HepG2 (cell line): ENCODE measurements around the gene ATOH8. TPM values are rescaled to one million over a fixed set of nuclear protein-coding genes. Genes with fewer than 3 reads are reported as not detected.

Experiments
- ATAC-seq: fragments of 200-7000 bp; cut with Tn5 transposase; 3 replicates; pipeline ENCODE4 v1.9.1; 2020; ENCODE audit warnings: mild to moderate bottlenecking, moderate library complexity
- Bru-seq: library from RNA; stranded (reverse); fragments of 400-500 nt; gene quantifications from one replicate; lab custom pipeline; 2021; lab: Mats Ljungman, UMichigan
- BruChase-seq, 2 experiments: library from RNA; stranded (reverse); fragments of 400-500 nt; gene quantifications; one replicate each; lab custom pipeline; 2021; lab: Mats Ljungman, UMichigan
- BruUV-seq: library from RNA; stranded (reverse); fragments of 400-500 nt; replicated peaks from 2 replicates; lab custom pipeline; 2021; lab: Mats Ljungman, UMichigan
- CTCF ChIA-PET: fragments of 300-600 bp; formaldehyde crosslinking; extraction: SDS; loops from one replicate; lab custom pipeline; 2021; ENCODE audit warnings: low total read pairs, inconsistent platforms, low intra/inter-chr PET ratio; lab: Yijun Ruan, JAX
- POLR2A ChIA-PET: fragments of 350-600 bp; sonication (Branson Sonifier 250); formaldehyde crosslinking; loops from one replicate; lab custom pipeline; 2020; ENCODE audit warnings: antibody characterized with exemption, inconsistent platforms; lab: Yijun Ruan, JAX
- DNase-seq: peaks from one replicate; pipeline ENCODE4 v3.0.0-alpha.2; 2015; ENCODE audit warnings: low spot score
- FAIRE-seq: peaks from 3 replicates; lab custom pipeline; 2011; peaks lifted over from hg19 to GRCh38; lab: Jason Lieb, UNC
- H2AFZ ChIP-seq: one replicate; pipeline ENCODE4 v1.6.1; 2011; ENCODE audit warnings: low read length, inconsistent platforms
- H3K27ac ChIP-seq: fragments of 300-600 bp; 3 replicates; pipeline ENCODE4 v1.8.0; 2011; ENCODE audit warnings: mixed run types, mild to moderate bottlenecking, mixed read lengths, low read length, inconsistent platforms; ENCODE audit not compliant: insufficient read depth; ENCODE audit errors: extremely low read length
- H3K27me3 ChIP-seq, 2 experiments: fragments of 200-600 bp in 1 of 2; 2 replicates in 1 of 2; 3 replicates in 1 of 2; pipeline versions ENCODE4 v1.6.0 to v1.8.0; 2011; ENCODE audit warnings: low read length in 2 of 2, mild to moderate bottlenecking in 2 of 2, moderate library complexity in 2 of 2, inconsistent platforms in 1 of 2; ENCODE audit not compliant: insufficient read depth in 2 of 2, control insufficient read depth in 1 of 2
- H3K36me3 ChIP-seq, 2 experiments: fragments of 200-600 bp in 1 of 2; replicated peaks in 1 of 2; 2 replicates in 1 of 2; 3 replicates in 1 of 2; pipeline versions ENCODE4 v1.5.1 to v1.8.0; 2011; ENCODE audit warnings: low read length in 2 of 2, inconsistent platforms in 1 of 2; ENCODE audit not compliant: insufficient read depth in 2 of 2, control insufficient read depth in 1 of 2
- H3K4me1 ChIP-seq: 2 replicates; pipeline ENCODE4 v1.5.1; 2012; ENCODE audit warnings: low read length, inconsistent platforms; ENCODE audit not compliant: insufficient read depth
- H3K4me2 ChIP-seq: 2 replicates; pipeline ENCODE4 v1.6.0; 2011; ENCODE audit warnings: low read depth, low read length, inconsistent platforms
- H3K4me3 ChIP-seq, 3 experiments: fragments of 200-600 bp in 1 of 3; sonication (generic), shearing (Covaris generic) in 1 of 3; replicated peaks in 1 of 3; 2 replicates each; pipeline ENCODE4 v1.5.1; 2011 to 2016; ENCODE audit warnings: low read length in 3 of 3, inconsistent platforms in 2 of 3, low read depth in 2 of 3, mild to moderate bottlenecking in 2 of 3, control low read depth in 1 of 3, mixed read lengths in 1 of 3; ENCODE audit not compliant: insufficient read depth in 1 of 3
- H3K79me2 ChIP-seq: one replicate; pipeline ENCODE4 v1.6.1; 2011; ENCODE audit warnings: low read length, inconsistent platforms; ENCODE audit not compliant: insufficient read depth
- H3K9ac ChIP-seq: 2 replicates; pipeline ENCODE4 v1.6.0; 2011; ENCODE audit warnings: mild to moderate bottlenecking, low read depth, low read length, inconsistent platforms; ENCODE audit not compliant: insufficient read depth
- H3K9me3 ChIP-seq: 2 replicates; pipeline ENCODE4 v1.5.1; 2012; ENCODE audit warnings: mild to moderate bottlenecking, low read length
- H4K20me1 ChIP-seq: 2 replicates; pipeline ENCODE4 v1.6.0; 2011; ENCODE audit warnings: inconsistent platforms, mild to moderate bottlenecking, low read length, moderate library complexity; ENCODE audit not compliant: insufficient read depth
- ATM ChIP-seq: fragments of 450-650 bp; IDR thresholded peaks from 2 replicates; pipeline ENCODE4 v1.7.1; 2017; ENCODE audit warnings: mild to moderate bottlenecking, borderline replicate concordance
- FOXA1 ChIP-seq, 2 experiments: fragments of 450-650 bp in 1 of 2; sonication (generic) in 1 of 2; formaldehyde crosslinking in 1 of 2; IDR thresholded peaks; 2 replicates each; pipeline versions ENCODE4 v1.4.0 to v1.6.1; 2016 to 2020; ENCODE audit warnings: missing genetic modification reagents in 1 of 2
- GABPA ChIP-seq, 2 experiments: IDR thresholded peaks; 2 replicates each; pipeline ENCODE4 v1.6.1; 2011 to 2016; ENCODE audit warnings: low read depth in 2 of 2, low read length in 1 of 2, missing biosample characterization in 1 of 2, missing genetic modification characterization in 1 of 2
- HOXA7 ChIP-seq: sonication (generic); formaldehyde crosslinking; IDR thresholded peaks from 2 replicates; pipeline ENCODE4 v1.8.1; 2022; ENCODE audit warnings: mild to moderate bottlenecking, missing genetic modification reagents, moderate library complexity
- MYPOP ChIP-seq: sonication (generic); formaldehyde crosslinking; IDR thresholded peaks from 2 replicates; pipeline ENCODE4 v1.8.1; 2023; ENCODE audit warnings: mild to moderate bottlenecking, moderate library complexity, missing genetic modification reagents
- POLR2AphosphoS2 ChIP-seq: IDR thresholded peaks from 2 replicates; pipeline ENCODE4 v1.6.1; 2011; ENCODE audit warnings: low read depth, low read length, improper control_type of control experiment
- ZNF143 ChIP-seq: sonication (generic); formaldehyde crosslinking; IDR thresholded peaks from 2 replicates; pipeline ENCODE4 v1.4.0; 2020; ENCODE audit warnings: missing genetic modification reagents
- ZNF317 ChIP-seq: sonication (generic); formaldehyde crosslinking; IDR thresholded peaks from 2 replicates; pipeline ENCODE4 v1.5.0; 2020; ENCODE audit warnings: mild to moderate bottlenecking, missing genetic modification reagents
- ZNF629 ChIP-seq: sonication (generic); formaldehyde crosslinking; conservative IDR thresholded peaks from 2 replicates; pipeline ENCODE4 v1.5.0; 2020; ENCODE audit warnings: missing genetic modification reagents
- ZNF660 ChIP-seq: sonication (generic); formaldehyde crosslinking; IDR thresholded peaks from 2 replicates; pipeline ENCODE4 v1.5.1; 2020; ENCODE audit warnings: mild to moderate bottlenecking, low read depth, missing genetic modification reagents, borderline replicate concordance
- WGBS: methylation state at CpG from one replicate; pipeline ENCODE4 v1.1.6; 2017; ENCODE audit warnings: low lambda C conversion rate; 5-methylcytosine and 5-hydroxymethylcytosine counted together
- in situ Hi-C: cut with HindIII; loops from 2 replicates; pipeline ENCODE4 v1.10.0; 2017; ENCODE audit warnings: low pct_unique_long_range_greater_than_20kb; ENCODE audit not compliant: extremely low pct_ligation_motif_present
- intact Hi-C: fragments of 100-400 bp; cut with micrococcal nuclease; formaldehyde crosslinking; loops from one replicate; pipeline ENCODE4 v1.10.0; 2022; ENCODE audit not compliant: unreplicated experiment
- long read RNA-seq, 2 experiments: library from RNA in 1 of 2; library from polyadenylated mRNA in 1 of 2; stranded (forward) in 1 of 2; unstranded in 1 of 2; transcript quantifications; one replicate each; pipeline ENCODE4 v2.0.0, GENCODE V29; 2019 to 2022
- polyA minus RNA-seq, 3 experiments: library from RNA; depleted of rRNA, polyadenylated mRNA; stranded (reverse); fragments of >200 nt; gene quantifications; 2 replicates each; pipeline ENCODE4 v1.2.3, GENCODE V29; 2011; ENCODE audit warnings: low replicate concordance in 1 of 3
- polyA plus RNA-seq, 8 experiments: library from polyadenylated mRNA; depleted of rRNA in 3 of 8; stranded (reverse) in 7 of 8; unstranded in 1 of 8; fragments of >200 nt; fragmentation: Illumina TruSeq in 4 of 8; extraction: Trizol in 4 of 8; gene quantifications; 2 replicates each; pipeline versions ENCODE4 v1.2.1 to v1.2.3, GENCODE V29; 2011 to 2016; ENCODE audit warnings: low read depth in 4 of 8, missing spikeins in 1 of 8, mixed read lengths in 1 of 8; ENCODE audit not compliant: insufficient read depth in 1 of 8
- total RNA-seq, 5 experiments: library from RNA; depleted of rRNA; stranded (reverse); fragments of >200 nt; fragmentation: Illumina TruSeq; extraction: Trizol; gene quantifications; 2 replicates each; pipeline ENCODE4 v1.2.3, GENCODE V29; 2016; ENCODE audit warnings: low read depth in 1 of 5
- TF ChIP-seq, protein P1 (sequence below): sonication (generic); formaldehyde crosslinking; IDR thresholded peaks from 2 replicates; pipeline ENCODE4 v1.5.0; 2020; ENCODE audit warnings: mild to moderate bottlenecking, missing genetic modification reagents

Gene ATOH8
- total RNA-seq (2016; rRNA removed; fragmentation: Illumina TruSeq; extraction: Trizol), result 0.11 and 0.13 TPM in 2 replicates
- 0.10 TPM in 1 of 2 replicates, not detected in the other for total RNA-seq (2016; cell fraction: cytosol; rRNA removed; fragmentation: Illumina TruSeq; extraction: Trizol; ENCODE audit: low read depth)
- 0.13 and 0.21 TPM in 2 replicates for total RNA-seq (2016; cell fraction: insoluble cytoplasmic fraction; rRNA removed; fragmentation: Illumina TruSeq; extraction: Trizol)
- 0.12 and 0.21 TPM in 2 replicates for total RNA-seq (2016; cell fraction: membrane; rRNA removed; fragmentation: Illumina TruSeq; extraction: Trizol)
- 0.34 and 0.38 TPM in 2 replicates for total RNA-seq (2016; cell fraction: nucleus; rRNA removed; fragmentation: Illumina TruSeq; extraction: Trizol)
- polyA plus RNA-seq (2011; rRNA removed), result 0.22 and 0.61 TPM in 2 replicates
- 0.23 and 0.62 TPM in 2 replicates for polyA plus RNA-seq (2011; cell fraction: cytosol; rRNA removed)
- 0.55 and 0.88 TPM in 2 replicates for polyA plus RNA-seq (2011; cell fraction: nucleus; rRNA removed)
- polyA plus RNA-seq (2012), result 0.13 TPM in 1 of 2 replicates, not detected in the other
- not detected in 2 replicates for polyA plus RNA-seq (2016; cell fraction: cytosol; fragmentation: Illumina TruSeq; extraction: Trizol; ENCODE audit: low read depth)
- 0.11 and 0.14 TPM in 2 replicates for polyA plus RNA-seq (2016; cell fraction: insoluble cytoplasmic fraction; fragmentation: Illumina TruSeq; extraction: Trizol; ENCODE audit: low read depth)
- polyA plus RNA-seq (2016; cell fraction: membrane; fragmentation: Illumina TruSeq; extraction: Trizol; ENCODE audit: low read depth), result 0.13 TPM in 1 of 2 replicates, not detected in the other
- 0.15 and 0.25 TPM in 2 replicates for polyA plus RNA-seq (2016; cell fraction: nucleus; fragmentation: Illumina TruSeq; extraction: Trizol; ENCODE audit: insufficient read depth, low read depth)
- 1.6 and 10.7 TPM in 2 replicates for polyA minus RNA-seq (2011; rRNA and poly(A)+ RNA removed; ENCODE audit: low replicate concordance)
- 0.44 TPM in 1 of 2 replicates, not detected in the other for polyA minus RNA-seq (2011; cell fraction: cytosol; rRNA and poly(A)+ RNA removed)
- polyA minus RNA-seq (2011; cell fraction: nucleus; rRNA and poly(A)+ RNA removed), result 0.62 and 1.4 TPM in 2 replicates
- percentile 34 among the genes with signal in this experiment for Bru-seq, nascent RNA
- BruChase-seq, experiment 1, labeled RNA remaining after a 6-hour chase, result percentile 27 among the genes with signal in this experiment
- BruChase-seq, experiment 2, labeled RNA remaining after a 2-hour chase, result percentile 28 among the genes with signal in this experiment
- long read RNA-seq, experiment 1, result 0 reads
- long read RNA-seq, experiment 2, partial matches to known transcripts, result 0 of 1 reads
- long read RNA-seq, experiment 2, other reads (novel, unspliced or antisense), result 0 of 1 reads

- Histone ChIP-seq H2AFZ (no peak within 1 kb of the TSS), H3K4me1 (peaks cover 52% of the 10 kb centered on the region), H3K9ac (peak within 1 kb of the TSS; percentile 4; the same call in 1 of the 2 replicates), H3K27ac (no peak within 1 kb of the TSS), H3K4me2 (peak within 1 kb of the TSS; percentile 82), H3K9me3 (no peaks in the 10 kb centered on the region), H4K20me1 (no peaks in the 10 kb centered on the region), H3K4me3 (peak within 1 kb of the TSS; percentile 58 to 67 (median 58)), H3K79me2 (no peaks in the 10 kb centered on the region), H3K27me3 (peaks cover 10 to 51% of the 10 kb centered on the region in 2 experiments; a peak in 4 of 5 replicates), H3K36me3 (no peaks in the 10 kb centered on the region)
- ChIA-PET CTCF (interaction anchor here (1.0 to 4.3 kb wide), 2 partner anchors 51 to 60 kb away, joined by 3 to 107 read pairs; no protein-coding TSS in a partner anchor), POLR2A (interaction anchor here (0.6 to 1.6 kb wide), 3 partner anchors 12 to 122 kb away, joined by 3 to 7 read pairs (median 4); no protein-coding TSS in a partner anchor)
- DNase-seq (peak; percentile 67), FAIRE-seq (no peak), ATAC-seq (peak; percentile 16)
- intact Hi-C loops (loop anchor here (1.0 kb wide), 2 partner anchors 19 to 41 kb away; no protein-coding TSS in a partner anchor), in situ Hi-C loops (loop anchor here (5.0 kb wide), 1 partner anchor 59 kb away; no protein-coding TSS in a partner anchor)
- 2% methylated on average over 62 of the region's 81 CpGs for WGBS
- BruUV-seq, result no TSS peak
- TF ChIP-seq, protein P1, sequence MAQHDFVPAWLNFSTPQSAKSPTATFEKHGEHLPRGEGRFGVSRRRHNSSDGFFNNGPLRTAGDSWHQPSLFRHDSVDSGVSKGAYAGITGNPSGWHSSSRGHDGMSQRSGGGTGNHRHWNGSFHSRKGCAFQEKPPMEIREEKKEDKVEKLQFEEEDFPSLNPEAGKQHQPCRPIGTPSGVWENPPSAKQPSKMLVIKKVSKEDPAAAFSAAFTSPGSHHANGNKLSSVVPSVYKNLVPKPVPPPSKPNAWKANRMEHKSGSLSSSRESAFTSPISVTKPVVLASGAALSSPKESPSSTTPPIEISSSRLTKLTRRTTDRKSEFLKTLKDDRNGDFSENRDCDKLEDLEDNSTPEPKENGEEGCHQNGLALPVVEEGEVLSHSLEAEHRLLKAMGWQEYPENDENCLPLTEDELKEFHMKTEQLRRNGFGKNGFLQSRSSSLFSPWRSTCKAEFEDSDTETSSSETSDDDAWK, result no peak
- TF ChIP-seq HOXA7 (CRISPR knock-in tag), result no peak
- TF ChIP-seq ZNF629, result 0 out of 2 replicates have a peak, but pooled peaks have one; percentile 13
- TF ChIP-seq ATM, result no peak
- no peak for TF ChIP-seq GABPA (IDR thresholded peaks at IDR 0.05; ENCODE audit: low read depth, low read length)
- TF ChIP-seq GABPA (CRISPR knock-in tag; IDR thresholded peaks at IDR 0.05; ENCODE audit: low read depth), result no peak
- no peak for TF ChIP-seq FOXA1 (IDR thresholded peaks at IDR 0.05)
- TF ChIP-seq FOXA1 (CRISPR knock-in tag; IDR thresholded peaks at IDR 0.05), result peak; percentile 61
- no peak for TF ChIP-seq ZNF660 (CRISPR knock-in tag)
- no peak for TF ChIP-seq POLR2AphosphoS2
- no peak for TF ChIP-seq ZNF143 (CRISPR knock-in tag)
- no peak for TF ChIP-seq ZNF317
- TF ChIP-seq MYPOP (CRISPR knock-in tag), result 0 out of 2 replicates have a peak, but pooled peaks have one; percentile 20
These were observed at the start of gene ATOH8 for GRCh38 chr2:85753525-85754312. TSS of gene ATOH8 (plus strand) at chr2:85753991. CDS start at chr2:85754190, 199 bp downstream.
